SHP77 (cell line): ENCODE measurements around the gene FRY.

Source experiments
- DNase-seq, 2 experiments: peaks; one replicate each; lab custom pipeline; 2025; lab: John Stamatoyannopoulos, UW

Gene FRY

GRCh38 chr13:32309312-32310133 is 277.9 kb downstream of the FRY start:
- no peak for DNase-seq

- peak; percentile 22 to 24 for DNase-seq
Measured at GRCh38 chr13:32310134-32310706, 278.6 kb downstream of the FRY start.

- no peak for DNase-seq
Measured at GRCh38 chr13:32311188-32311897, 279.8 kb downstream of the FRY start.

- peak; percentile 69 to 78 for DNase-seq
Measured at GRCh38 chr13:32314271-32315237, 283.0 kb downstream of the FRY start.

- peak; percentile 81 to 93 for DNase-seq
Measured at GRCh38 chr13:32315238-32316027, 283.9 kb downstream of the FRY start, which contains the start of the genes BRCA2 and ZAR1L. Gene BRCA2, plus strand, starts transcription at chr13:32315508. Its CDS starts 953 bp downstream, at chr13:32316461. Gene ZAR1L, minus strand, starts transcription at chr13:32315363. Its CDS starts 3,438 bp downstream, at chr13:32311925.

- no peak for DNase-seq
Measured at GRCh38 chr13:32316028-32316339, 284.4 kb downstream of the FRY start.

- DNase-seq = no peak
Measured at GRCh38 chr13:32316501-32316900, 284.9 kb downstream of the FRY start.

GRCh38 chr13:32317716-32318465 is 286.3 kb downstream of the FRY start:
- DNase-seq = no peak

GRCh38 chr13:32320528-32320927 is 289.0 kb downstream of the FRY start:
- DNase-seq = no peak

- no peak for DNase-seq
Measured at GRCh38 chr13:32323912-32324311, 292.3 kb downstream of the FRY start.

- DNase-seq = no peak
Measured at GRCh38 chr13:32330441-32330840, 298.9 kb downstream of the FRY start.

- no peak for DNase-seq
Measured at GRCh38 chr13:32334671-32335070, 303.1 kb downstream of the FRY start.

- no peak for DNase-seq
Measured at GRCh38 chr13:32340914-32341313, 309.3 kb downstream of the FRY start.

GRCh38 chr13:32347651-32348050 is 316.1 kb downstream of the FRY start:
- no peak for DNase-seq
